ENCODE measurements around the gene ASB9.
"Not testable (repeated sequence)": the region's sequence is repeated elsewhere in the genome, so short reads cannot be mapped to it uniquely, and the experiment has no call there.

Gene ASB9

GRCh38 chrX:15241301-15241700 lies 28.6 kb downstream of the ASB9 start:
- no peak for DNase-seq

- no peak for DNase-seq
Measured at GRCh38 chrX:15240414-15240813, 29.5 kb downstream of the ASB9 start.

- no peak for DNase-seq
Measured at GRCh38 chrX:15236146-15236545, 33.7 kb downstream of the ASB9 start.

- no peak for DNase-seq
Measured at GRCh38 chrX:15235001-15235400, 34.9 kb downstream of the ASB9 start.

- no peak for DNase-seq
Measured at GRCh38 chrX:15233416-15234015, 36.4 kb downstream of the ASB9 start.

GRCh38 chrX:15224747-15225146 lies 45.1 kb downstream of the ASB9 start:
- no peak for DNase-seq

- DNase-seq, result no peak
Measured at GRCh38 chrX:15221321-15221720, 48.6 kb downstream of the ASB9 start.

- no peak for DNase-seq
Measured at GRCh38 chrX:15217161-15217560, 52.7 kb downstream of the ASB9 start.

GRCh38 chrX:15216280-15216679 lies 53.6 kb downstream of the ASB9 start:
- no peak for DNase-seq

- no peak for DNase-seq
Measured at GRCh38 chrX:15215366-15215765, 54.5 kb downstream of the ASB9 start.

- DNase-seq, result no peak
Measured at GRCh38 chrX:15214588-15214987, 55.3 kb downstream of the ASB9 start.

GRCh38 chrX:15209096-15209495 lies 60.8 kb downstream of the ASB9 start:
- no peak for DNase-seq

- DNase-seq, result no peak
Measured at GRCh38 chrX:15207994-15208393, 61.9 kb downstream of the ASB9 start.

GRCh38 chrX:15207384-15207783 lies 62.5 kb downstream of the ASB9 start:
- no peak for DNase-seq

- DNase-seq, result no peak
Measured at GRCh38 chrX:15206306-15206705, 63.6 kb downstream of the ASB9 start.

- no peak for DNase-seq
Measured at GRCh38 chrX:15204130-15204751, 65.6 kb downstream of the ASB9 start.

GRCh38 chrX:15203694-15204093 lies 66.2 kb downstream of the ASB9 start:
- DNase-seq, result no peak

GRCh38 chrX:15202454-15203177 lies 67.3 kb downstream of the ASB9 start:
- no peak for DNase-seq

- no peak for DNase-seq
Measured at GRCh38 chrX:15200871-15201270, 69.0 kb downstream of the ASB9 start.

GRCh38 chrX:15198608-15199202 lies 71.2 kb downstream of the ASB9 start:
- not testable (repeated sequence) for DNase-seq

GRCh38 chrX:15194146-15194545 lies 75.7 kb downstream of the ASB9 start:
- DNase-seq, result no peak

All from suppressor macrophage (primary cell).